GM18498 (cell line): ENCODE data around the gene RASEF.

Experiments used
- ATAC-seq: cut with Tn5 transposase; IDR thresholded peaks from one replicate; pipeline ENCODE4 v1.9.1; 2021; ENCODE audit warnings: mild to moderate bottlenecking, moderate library complexity; ENCODE audit not compliant: unreplicated experiment

The RASEF gene

GRCh38 chr9:83015897-83016296, 47.0 kb downstream of the RASEF start:
- no peak for ATAC-seq

DNA sequence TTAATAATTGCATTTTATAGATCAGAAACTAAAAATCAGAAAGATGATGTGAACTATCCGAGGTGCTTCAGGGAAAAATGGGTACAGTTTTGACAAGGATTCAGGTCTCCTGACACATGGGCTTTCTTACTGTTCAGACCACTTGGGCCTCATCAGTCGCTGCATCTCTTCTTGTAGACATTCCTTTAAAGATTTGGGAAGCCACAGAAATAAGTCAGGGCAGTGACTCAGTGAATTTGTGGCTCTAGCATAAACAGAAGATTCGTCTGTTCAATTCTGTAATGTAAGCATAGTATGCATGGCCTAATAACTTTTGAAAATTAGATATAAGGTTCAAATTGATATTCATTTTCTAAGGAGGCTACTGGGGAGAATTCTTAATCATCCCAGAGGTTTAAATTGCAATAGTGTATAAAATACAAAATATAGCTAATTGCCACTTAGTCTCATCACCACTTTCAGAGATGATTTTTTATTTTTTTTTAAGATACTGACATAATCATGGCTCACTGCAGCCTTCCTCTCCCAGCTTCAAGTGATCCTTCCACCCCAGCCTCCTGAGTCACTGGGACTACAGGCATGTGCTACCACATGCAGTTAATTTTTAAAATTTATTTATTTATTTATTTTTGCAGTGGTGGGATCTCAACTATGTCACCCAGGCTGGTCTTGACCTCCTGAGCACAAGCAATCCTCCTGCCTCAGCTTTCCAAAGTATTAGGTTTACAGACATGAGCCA, 48.9 kb downstream of the RASEF start:
- no peak for ATAC-seq

DNA sequence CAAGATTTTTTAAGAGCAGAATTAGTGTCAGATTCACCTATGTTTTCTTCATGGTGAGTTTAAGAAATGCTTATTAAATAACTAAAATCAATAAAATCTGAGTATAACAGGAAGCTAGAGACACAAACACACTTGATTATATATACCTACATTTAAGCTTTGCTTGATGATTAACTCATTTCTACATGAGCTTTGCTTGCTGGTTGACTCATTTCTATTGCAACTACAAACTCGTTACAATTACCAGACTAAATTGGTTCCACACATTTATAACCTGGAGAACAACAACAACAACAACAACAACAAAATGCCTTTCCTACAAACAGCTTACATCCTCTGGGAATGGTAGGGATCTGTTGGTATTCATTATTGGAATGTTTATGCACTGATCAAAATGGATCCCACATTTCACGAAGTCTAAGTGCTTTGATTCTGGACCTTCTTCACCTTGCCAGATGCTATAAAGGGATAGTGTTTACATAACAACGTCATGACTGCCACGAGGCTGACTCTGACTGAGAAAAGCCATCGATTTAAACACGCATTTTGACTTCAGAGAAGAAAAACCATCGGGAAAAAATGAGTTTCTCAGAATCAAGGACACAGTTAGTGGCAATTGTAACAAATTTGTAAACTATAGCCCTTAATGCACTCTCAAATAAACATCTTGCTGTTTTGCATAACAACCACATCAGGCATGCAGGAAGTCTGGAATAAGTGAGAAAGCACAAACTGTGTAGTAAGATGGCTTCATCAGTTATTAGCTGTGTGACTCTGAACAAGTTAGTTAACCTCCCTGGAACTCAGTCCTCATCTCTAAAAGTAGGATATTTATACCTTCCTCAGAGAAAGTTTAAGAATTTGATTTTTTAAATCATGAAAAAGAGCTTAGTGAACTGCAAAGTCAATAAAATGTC, 49.8 kb downstream of the RASEF start:
- ATAC-seq, result no peak

GRCh38 chr9:83012168-83012921, 50.6 kb downstream of the RASEF start:
- no peak for ATAC-seq

DNA sequence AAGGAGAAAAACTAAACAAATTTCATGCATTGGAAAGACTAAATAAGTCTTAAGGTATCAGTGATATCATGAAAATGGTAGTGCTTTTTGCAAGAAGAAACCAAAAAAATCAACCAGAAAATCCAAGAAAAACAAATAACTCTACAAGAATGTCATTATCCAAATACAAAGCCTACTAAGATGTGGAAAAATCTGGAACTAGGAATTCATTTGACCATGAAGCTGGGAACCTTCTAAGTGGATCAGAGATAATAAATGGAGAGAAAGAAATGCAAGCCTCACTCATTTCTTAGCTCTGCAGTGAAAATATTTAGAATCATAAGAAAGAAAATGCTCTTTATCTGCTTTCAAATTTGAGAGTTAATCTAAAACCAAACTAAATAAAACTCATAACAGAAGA, 51.3 kb downstream of the RASEF start:
- no peak for ATAC-seq

DNA sequence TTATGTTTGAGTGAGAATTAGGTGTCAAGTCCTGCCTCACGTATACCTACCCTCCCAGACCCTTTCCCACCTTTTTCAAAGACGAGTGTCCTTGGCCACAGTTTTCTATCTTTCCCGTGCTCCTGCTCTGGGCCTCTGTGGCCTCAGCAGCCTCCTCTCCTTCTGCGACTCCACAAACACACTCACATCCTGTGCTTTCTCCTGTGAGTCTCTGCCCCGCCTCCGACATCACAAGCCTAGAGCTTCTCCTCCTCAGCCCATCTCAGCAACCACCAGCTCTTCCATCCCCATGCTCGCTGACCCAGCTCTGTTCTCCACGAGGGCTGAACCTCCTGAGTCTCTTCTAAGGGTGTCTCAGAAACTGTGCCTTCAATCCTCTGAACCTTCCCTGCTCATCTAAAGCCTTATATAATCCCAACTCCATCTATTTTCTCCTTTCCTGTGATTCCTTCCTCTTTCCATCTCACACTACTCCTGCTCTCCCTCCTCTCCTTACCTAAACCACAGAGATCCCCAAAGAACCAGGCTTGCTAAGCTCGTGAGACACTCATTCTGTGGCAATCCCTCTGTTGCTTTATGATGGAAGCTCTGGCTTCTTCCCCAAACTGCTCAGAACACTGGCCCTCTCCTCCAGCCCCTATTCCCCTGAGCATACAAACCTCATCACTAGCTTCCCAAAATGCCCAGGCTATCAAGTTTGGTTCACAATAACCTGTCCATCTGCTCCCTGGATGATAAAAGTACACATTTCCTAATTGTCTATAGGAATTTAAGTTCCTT, 55.2 kb downstream of the RASEF start:
- no peak for ATAC-seq

GRCh38 chr9:83006378-83006777, 56.6 kb downstream of the RASEF start:
- no peak for ATAC-seq

- no peak for ATAC-seq
Observed at GRCh38 chr9:83005963-83006362, 57.0 kb downstream of the RASEF start.

DNA sequence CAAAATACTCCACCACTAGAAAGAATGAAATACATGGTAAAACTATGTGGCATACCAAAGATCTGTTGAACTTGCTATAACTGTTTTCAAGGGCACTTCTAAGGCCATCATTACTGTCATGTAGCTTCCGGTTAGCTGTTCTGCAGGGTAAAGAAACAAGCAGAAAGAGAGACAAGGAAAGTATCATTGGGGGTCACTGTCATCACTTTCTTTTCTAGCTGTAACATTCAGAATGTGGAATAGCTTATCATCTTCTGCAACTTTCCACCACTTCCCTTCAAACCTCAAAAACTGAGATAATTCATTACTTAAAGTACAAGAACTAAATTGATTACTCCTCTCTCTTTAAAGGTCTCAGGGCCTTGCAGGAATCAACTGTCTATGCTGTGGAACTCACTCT, 57.6 kb downstream of the RASEF start:
- ATAC-seq, result no peak

DNA sequence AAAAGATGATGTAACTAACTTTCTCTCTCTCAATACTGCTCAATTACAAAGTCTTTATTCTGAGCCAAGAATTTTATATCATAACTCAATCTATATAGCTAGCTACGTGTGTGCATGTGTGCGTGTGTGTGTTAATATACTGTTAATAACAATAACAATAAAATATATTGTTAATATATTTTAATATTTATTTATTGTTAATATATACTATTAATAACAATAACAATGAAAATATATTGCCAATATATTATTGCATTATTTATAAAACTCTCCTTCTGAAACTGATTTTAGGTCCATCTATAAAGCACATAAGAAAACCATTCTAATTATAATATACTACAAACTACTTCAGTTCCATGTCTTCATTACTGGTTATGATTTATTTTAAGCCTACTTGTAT, 60.6 kb downstream of the RASEF start:
- ATAC-seq, result no peak

DNA sequence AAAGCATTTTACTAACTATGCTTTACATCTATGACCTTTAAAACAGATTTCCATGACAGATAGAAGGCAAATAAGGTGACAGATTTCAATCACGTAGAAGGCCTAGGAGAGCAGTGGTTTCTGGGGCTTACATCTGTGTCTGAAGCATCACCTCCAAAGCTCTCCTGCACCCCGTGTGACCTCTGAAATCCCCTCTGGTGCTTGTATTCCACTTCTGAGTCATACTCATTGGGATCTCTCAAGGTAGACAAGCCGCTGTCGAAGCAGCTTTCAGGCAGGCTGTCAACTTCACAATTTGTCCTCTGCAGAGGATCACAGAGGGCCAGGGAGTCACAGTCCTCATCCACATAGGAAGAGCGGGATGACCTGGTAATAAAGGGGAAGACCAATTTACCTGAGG, 62.2 kb downstream of the RASEF start:
- ATAC-seq, result no peak

GRCh38 chr9:82998409-82998808, 64.5 kb downstream of the RASEF start:
- no peak for ATAC-seq

- ATAC-seq, result no peak
Observed at GRCh38 chr9:82997476-82998140, 65.3 kb downstream of the RASEF start.

DNA sequence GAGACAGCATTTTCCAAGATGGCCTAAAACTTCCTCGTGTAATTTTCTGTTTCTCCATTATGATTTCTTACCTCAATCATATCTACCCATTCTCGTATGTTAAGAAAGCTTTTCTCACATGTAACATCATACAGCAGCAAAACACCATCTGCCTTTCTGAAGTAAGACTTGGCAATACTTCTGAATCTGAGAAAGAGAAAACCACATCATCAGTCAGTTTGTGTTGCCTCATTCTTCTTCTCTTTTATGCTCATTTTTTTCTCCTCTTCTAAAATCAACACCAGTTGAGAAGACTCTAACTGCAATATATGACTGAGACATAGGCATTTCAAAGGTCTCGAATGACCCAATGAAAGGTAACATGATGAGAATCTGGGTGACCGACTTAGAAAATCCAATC, 66.0 kb downstream of the RASEF start:
- ATAC-seq, result no peak

- no peak for ATAC-seq
Observed at GRCh38 chr9:82993856-82994605, 68.9 kb downstream of the RASEF start.

- ATAC-seq, result no peak
Observed at GRCh38 chr9:82991671-82992070, 71.3 kb downstream of the RASEF start.

DNA sequence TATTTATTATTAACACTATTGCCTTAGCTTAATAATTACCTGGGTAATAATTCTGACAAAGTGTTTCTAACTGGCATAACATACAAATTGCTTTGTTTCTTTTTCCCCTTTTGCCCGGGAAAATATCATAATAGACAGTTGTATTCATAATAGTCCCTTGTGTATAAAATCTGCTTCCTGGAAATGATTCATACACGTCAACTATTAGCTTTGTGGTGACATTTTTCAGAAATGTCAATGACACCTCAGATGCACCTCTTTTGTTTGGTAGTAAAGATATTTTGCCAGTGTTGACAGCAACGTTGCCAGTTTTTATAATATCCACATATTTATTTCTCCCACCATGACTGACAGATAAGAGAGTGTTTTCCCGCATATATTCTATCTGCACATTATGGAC, 73.0 kb downstream of the RASEF start:
- no peak for ATAC-seq

DNA sequence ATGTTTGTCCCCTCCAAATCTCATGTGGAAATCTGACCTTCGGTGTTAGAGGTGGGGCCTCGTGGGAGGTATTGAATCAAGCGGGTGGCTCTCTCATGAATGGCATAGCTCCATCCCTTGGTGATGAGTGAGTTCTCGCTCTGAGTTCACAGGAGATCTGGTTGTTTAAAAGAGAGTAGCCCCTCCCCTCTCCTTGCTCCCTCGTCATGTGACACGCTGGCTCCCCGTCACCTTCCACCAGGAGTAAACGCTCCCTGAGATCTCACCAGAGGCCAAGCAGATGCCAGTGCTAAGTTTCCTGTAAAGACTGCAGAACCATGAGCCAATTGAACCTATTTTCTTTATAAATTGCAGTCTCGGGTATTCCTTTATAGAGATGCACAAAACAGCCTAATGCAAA, 74.5 kb downstream of the RASEF start:
- ATAC-seq, result no peak

- ATAC-seq, result no peak
Observed at GRCh38 chr9:82987370-82988189, 75.4 kb downstream of the RASEF start.
